ENCODE data around the gene CPEB3.

Gene CPEB3

GRCh38 chr10:92207061-92207460, 83.8 kb downstream of the CPEB3 start:
- Histone ChIP-seq H3K36me3 (ENCODE audit: control insufficient read depth in 1 of 2, insufficient read depth in 2 of 2, low read depth in 1 of 2, low read length in 2 of 2) (peaks cover 0 to 2% of the 10 kb centered on the region in 2 experiments), H2BK12ac (ENCODE audit: low read length in 2 of 2) (no peak overlapping the region), H4K91ac (ENCODE audit: low read length) (no peak overlapping the region), H3K14ac (ENCODE audit: low read length in 2 of 2) (no peak overlapping the region), H2BK15ac (ENCODE audit: low read depth, poor library complexity, severe bottlenecking) (no peak overlapping the region), H3K27me3 (ENCODE audit: control insufficient read depth in 1 of 2, insufficient read depth in 1 of 2, low read length in 2 of 2) (no peaks in the 10 kb centered on the region), H3K79me1 (replicated peaks; ENCODE audit: low read length, poor library complexity, severe bottlenecking) (no peaks in the 10 kb centered on the region), H3K4ac (ENCODE audit: low read depth in 1 of 2, low read length in 2 of 2) (no peak overlapping the region), H4K8ac (ENCODE audit: low read length) (no peak overlapping the region), H3K23ac (ENCODE audit: low read length in 2 of 2) (no peak overlapping the region), H3K9ac (ENCODE audit: low read length) (no peak overlapping the region), H3K18ac (ENCODE audit: low read depth in 1 of 2, low read length in 2 of 2) (no peak overlapping the region), H2BK5ac (ENCODE audit: low read depth, low read length, poor library complexity, severe bottlenecking) (no peak overlapping the region), H3K27ac (ENCODE audit: low read length, poor library complexity, severe bottlenecking) (no peak overlapping the region), H3K9me3 (ENCODE audit: control insufficient read depth, low read length) (no peaks in the 10 kb centered on the region), H3K4me3 (ENCODE audit: insufficient read depth in 1 of 2, low read depth in 1 of 2, low read length in 2 of 2) (no peak overlapping the region), H2AFZ (ENCODE audit: low read depth, low read length) (no peak overlapping the region), H3K4me2 (ENCODE audit: low read length, poor library complexity, severe bottlenecking) (no peak overlapping the region), H2AK5ac (ENCODE audit: low read length, severe bottlenecking) (no peak overlapping the region), H2BK120ac (ENCODE audit: low read depth, low read length) (no peak overlapping the region), H3K4me1 (ENCODE audit: control insufficient read depth, insufficient read depth, low read depth, low read length) (peaks cover 2% of the 10 kb centered on the region)
- no CpG with 5 or more reads among the region's 1 CpG for WGBS
- no peak for DNase-seq

DNA sequence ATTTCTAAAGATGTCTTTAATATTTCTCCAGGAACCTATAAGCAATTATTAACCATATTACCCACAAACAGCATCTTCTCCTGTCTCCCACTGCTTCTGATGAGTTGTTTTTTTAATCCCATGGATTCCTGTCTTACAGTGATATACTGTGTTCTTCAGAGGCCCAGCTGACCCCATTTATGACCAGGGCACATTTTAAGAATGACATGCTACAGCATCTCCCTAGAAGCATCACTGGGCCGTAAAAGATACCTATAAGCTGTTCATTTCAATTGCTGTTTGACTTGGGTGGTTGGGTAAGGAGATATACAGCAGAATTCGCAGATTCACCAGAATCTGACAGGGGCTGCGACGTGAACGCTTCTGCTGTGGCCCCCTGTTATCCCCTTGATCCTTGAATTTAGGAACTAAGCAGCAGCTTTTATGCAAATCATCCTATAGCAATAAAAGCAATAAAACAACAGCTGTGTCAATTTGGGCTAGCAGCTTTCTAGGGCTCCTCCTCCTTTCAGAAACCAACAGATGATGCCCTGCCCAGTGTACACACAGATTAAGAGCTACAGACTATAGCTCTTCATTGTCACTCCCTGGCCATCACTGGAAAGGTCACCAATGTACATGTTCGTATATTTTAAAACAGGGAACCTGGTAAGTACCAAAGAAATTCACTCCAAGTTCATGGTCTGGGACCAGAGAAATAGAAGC, 86.8 kb downstream of the CPEB3 start:
- Histone ChIP-seq H2BK12ac (ENCODE audit: low read length in 2 of 2) (no peak overlapping the region), H3K79me1 (replicated peaks; ENCODE audit: low read length, poor library complexity, severe bottlenecking) (no peaks in the 10 kb centered on the region), H3K23ac (ENCODE audit: low read length in 2 of 2) (no peak overlapping the region), H2BK120ac (ENCODE audit: low read depth, low read length) (no peak overlapping the region), H2BK5ac (ENCODE audit: low read depth, low read length, poor library complexity, severe bottlenecking) (no peak overlapping the region), H3K9ac (ENCODE audit: low read length) (no peak overlapping the region), H3K4me1 (ENCODE audit: control insufficient read depth, insufficient read depth, low read depth, low read length) (peaks cover 2% of the 10 kb centered on the region), H3K4me3 (ENCODE audit: insufficient read depth in 1 of 2, low read depth in 1 of 2, low read length in 2 of 2) (no peak overlapping the region), H3K9me3 (ENCODE audit: control insufficient read depth, low read length) (no peaks in the 10 kb centered on the region), H3K18ac (ENCODE audit: low read depth in 1 of 2, low read length in 2 of 2) (no peak overlapping the region), H2BK15ac (ENCODE audit: low read depth, poor library complexity, severe bottlenecking) (no peak overlapping the region), H3K36me3 (ENCODE audit: control insufficient read depth in 1 of 2, insufficient read depth in 2 of 2, low read depth in 1 of 2, low read length in 2 of 2) (peaks cover 0 to 2% of the 10 kb centered on the region in 2 experiments), H3K27ac (ENCODE audit: low read length, poor library complexity, severe bottlenecking) (no peak overlapping the region), H3K27me3 (ENCODE audit: control insufficient read depth in 1 of 2, insufficient read depth in 1 of 2, low read length in 2 of 2) (no peaks in the 10 kb centered on the region), H4K91ac (ENCODE audit: low read length) (no peak overlapping the region), H3K4ac (ENCODE audit: low read depth in 1 of 2, low read length in 2 of 2) (no peak overlapping the region), H2AFZ (ENCODE audit: low read depth, low read length) (no peak overlapping the region), H4K8ac (ENCODE audit: low read length) (no peak overlapping the region), H3K4me2 (ENCODE audit: low read length, poor library complexity, severe bottlenecking) (no peak overlapping the region), H2AK5ac (ENCODE audit: low read length, severe bottlenecking) (no peak overlapping the region), H3K14ac (ENCODE audit: low read length in 2 of 2) (no peak overlapping the region)
- WGBS = 89% methylated on average over 6 of the region's 6 CpGs
- DNase-seq = no peak

DNA sequence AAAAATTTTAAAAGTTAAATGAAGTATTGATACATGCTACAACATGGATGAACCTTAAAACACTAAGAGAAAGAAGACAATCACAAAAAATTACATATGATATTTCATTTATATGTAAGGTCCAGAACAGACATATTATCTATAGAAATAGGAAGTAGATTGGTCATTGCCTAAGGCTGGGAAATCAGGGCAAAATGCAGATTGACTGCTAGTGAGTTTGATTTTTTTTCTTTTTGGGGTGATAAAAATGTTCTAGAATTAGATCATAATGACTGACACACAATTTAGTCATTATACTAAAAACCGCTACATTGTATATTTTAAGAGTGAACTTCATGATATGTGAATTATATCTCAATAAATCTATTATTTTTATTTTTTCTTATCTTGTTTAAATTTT, 88.3 kb downstream of the CPEB3 start:
- Histone ChIP-seq H2BK120ac (ENCODE audit: low read depth, low read length) (no peak overlapping the region), H3K27ac (ENCODE audit: low read length, poor library complexity, severe bottlenecking) (no peak overlapping the region), H3K4me2 (ENCODE audit: low read length, poor library complexity, severe bottlenecking) (no peak overlapping the region), H3K9ac (ENCODE audit: low read length) (no peak overlapping the region), H4K8ac (ENCODE audit: low read length) (no peak overlapping the region), H3K18ac (ENCODE audit: low read depth in 1 of 2, low read length in 2 of 2) (no peak overlapping the region), H3K4ac (ENCODE audit: low read depth in 1 of 2, low read length in 2 of 2) (no peak overlapping the region), H3K9me3 (ENCODE audit: control insufficient read depth, low read length) (no peaks in the 10 kb centered on the region), H2BK5ac (ENCODE audit: low read depth, low read length, poor library complexity, severe bottlenecking) (no peak overlapping the region), H3K4me1 (ENCODE audit: control insufficient read depth, insufficient read depth, low read depth, low read length) (peaks cover 2% of the 10 kb centered on the region), H3K23ac (ENCODE audit: low read length in 2 of 2) (no peak overlapping the region), H3K4me3 (ENCODE audit: insufficient read depth in 1 of 2, low read depth in 1 of 2, low read length in 2 of 2) (no peak overlapping the region), H3K36me3 (ENCODE audit: control insufficient read depth in 1 of 2, insufficient read depth in 2 of 2, low read depth in 1 of 2, low read length in 2 of 2) (peaks cover 0 to 2% of the 10 kb centered on the region in 2 experiments), H2BK12ac (ENCODE audit: low read length in 2 of 2) (no peak overlapping the region), H3K27me3 (ENCODE audit: control insufficient read depth in 1 of 2, insufficient read depth in 1 of 2, low read length in 2 of 2) (no peaks in the 10 kb centered on the region), H4K91ac (ENCODE audit: low read length) (no peak overlapping the region), H2AFZ (ENCODE audit: low read depth, low read length) (no peak overlapping the region), H2AK5ac (ENCODE audit: low read length, severe bottlenecking) (no peak overlapping the region), H2BK15ac (ENCODE audit: low read depth, poor library complexity, severe bottlenecking) (no peak overlapping the region), H3K79me1 (replicated peaks; ENCODE audit: low read length, poor library complexity, severe bottlenecking) (no peaks in the 10 kb centered on the region), H3K14ac (ENCODE audit: low read length in 2 of 2) (no peak overlapping the region)
- no peak for DNase-seq
- WGBS = no CpG with 5 or more reads among the region's 1 CpG

DNA sequence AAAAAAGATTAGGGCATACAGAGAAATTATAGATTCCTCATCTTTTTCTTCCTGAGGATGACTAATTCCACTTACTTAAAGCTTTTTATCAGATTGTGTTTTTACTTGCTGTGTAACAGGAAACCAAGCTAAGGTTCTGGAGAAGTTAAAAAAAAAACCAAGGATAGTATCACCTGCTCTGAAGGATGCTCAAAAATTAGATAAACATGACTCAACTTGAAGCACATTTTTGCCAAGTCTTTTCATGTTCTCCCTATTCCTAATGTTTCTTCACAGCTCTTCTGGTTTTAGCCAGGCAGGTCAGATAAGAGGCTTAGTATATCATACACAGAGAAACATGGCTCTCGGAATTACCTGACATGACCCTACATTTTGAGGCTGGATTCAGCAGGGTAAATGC, 90.3 kb downstream of the CPEB3 start:
- no peak overlapping the region for H3K27ac ChIP-seq (ENCODE audit: low read length, poor library complexity, severe bottlenecking)

More for the DNA sequence above, 90.3 kb downstream of the CPEB3 start:
- H2AK5ac ChIP-seq (ENCODE audit: low read length, severe bottlenecking) = no peak overlapping the region
- H3K4me3 ChIP-seq (ENCODE audit: insufficient read depth in 1 of 2, low read depth in 1 of 2, low read length in 2 of 2) = no peak overlapping the region
- no peak overlapping the region for H3K23ac ChIP-seq (ENCODE audit: low read length in 2 of 2)
- H3K9me3 ChIP-seq (ENCODE audit: control insufficient read depth, low read length) = no peaks in the 10 kb centered on the region
- no peak overlapping the region for H4K91ac ChIP-seq (ENCODE audit: low read length)
- no peaks in the 10 kb centered on the region for H3K27me3 ChIP-seq (ENCODE audit: control insufficient read depth in 1 of 2, insufficient read depth in 1 of 2, low read length in 2 of 2)
- H3K18ac ChIP-seq (ENCODE audit: low read depth in 1 of 2, low read length in 2 of 2) = no peak overlapping the region
- no peak overlapping the region for H2BK12ac ChIP-seq (ENCODE audit: low read length in 2 of 2)
- no peak overlapping the region for H2BK120ac ChIP-seq (ENCODE audit: low read depth, low read length)
- H2BK15ac ChIP-seq (ENCODE audit: low read depth, poor library complexity, severe bottlenecking) = no peak overlapping the region
- no peaks in the 10 kb centered on the region for H3K36me3 ChIP-seq (ENCODE audit: control insufficient read depth in 1 of 2, insufficient read depth in 2 of 2, low read depth in 1 of 2, low read length in 2 of 2)
- no peaks in the 10 kb centered on the region for H3K79me1 ChIP-seq (replicated peaks; ENCODE audit: low read length, poor library complexity, severe bottlenecking)
- no peak overlapping the region for H4K8ac ChIP-seq (ENCODE audit: low read length)
- DNase-seq = no peak
- no peak overlapping the region for H3K4ac ChIP-seq (ENCODE audit: low read depth in 1 of 2, low read length in 2 of 2)
- no peak overlapping the region for H2BK5ac ChIP-seq (ENCODE audit: low read depth, low read length, poor library complexity, severe bottlenecking)
- 100% methylated on average over 1 of the region's 1 CpG for WGBS
- H2AFZ ChIP-seq (ENCODE audit: low read depth, low read length) = no peak overlapping the region
- no peak overlapping the region for H3K14ac ChIP-seq (ENCODE audit: low read length in 2 of 2)
- H3K4me2 ChIP-seq (ENCODE audit: low read length, poor library complexity, severe bottlenecking) = no peak overlapping the region
- peaks cover 2% of the 10 kb centered on the region for H3K4me1 ChIP-seq (ENCODE audit: control insufficient read depth, insufficient read depth, low read depth, low read length)
- H3K9ac ChIP-seq (ENCODE audit: low read length) = no peak overlapping the region

All from mesenchymal stem cell (in vitro differentiated cells and primary cell).